HEK293 (cell line): ENCODE results near the gene PPFIA2.

Experiments
- TF ChIP-seq, protein P1 (sequence below): fragments of 450-650 bp; formaldehyde crosslinking; IDR thresholded peaks from 2 replicates; pipeline ENCODE4 v1.5.1; 2016; ENCODE audit warnings: missing biosample characterization, missing genetic modification characterization
- TF ChIP-seq, protein P2 (sequence below): fragments of 450-650 bp; formaldehyde crosslinking; IDR thresholded peaks from 2 replicates; pipeline ENCODE4 v1.5.1; 2016; ENCODE audit warnings: missing biosample characterization, missing genetic modification characterization
- TF ChIP-seq, protein P3 (sequence below): fragments of 450-650 bp; formaldehyde crosslinking; IDR thresholded peaks from 2 replicates; pipeline ENCODE4 v1.5.1; 2016; ENCODE audit warnings: missing biosample characterization, missing genetic modification characterization

DNA sequence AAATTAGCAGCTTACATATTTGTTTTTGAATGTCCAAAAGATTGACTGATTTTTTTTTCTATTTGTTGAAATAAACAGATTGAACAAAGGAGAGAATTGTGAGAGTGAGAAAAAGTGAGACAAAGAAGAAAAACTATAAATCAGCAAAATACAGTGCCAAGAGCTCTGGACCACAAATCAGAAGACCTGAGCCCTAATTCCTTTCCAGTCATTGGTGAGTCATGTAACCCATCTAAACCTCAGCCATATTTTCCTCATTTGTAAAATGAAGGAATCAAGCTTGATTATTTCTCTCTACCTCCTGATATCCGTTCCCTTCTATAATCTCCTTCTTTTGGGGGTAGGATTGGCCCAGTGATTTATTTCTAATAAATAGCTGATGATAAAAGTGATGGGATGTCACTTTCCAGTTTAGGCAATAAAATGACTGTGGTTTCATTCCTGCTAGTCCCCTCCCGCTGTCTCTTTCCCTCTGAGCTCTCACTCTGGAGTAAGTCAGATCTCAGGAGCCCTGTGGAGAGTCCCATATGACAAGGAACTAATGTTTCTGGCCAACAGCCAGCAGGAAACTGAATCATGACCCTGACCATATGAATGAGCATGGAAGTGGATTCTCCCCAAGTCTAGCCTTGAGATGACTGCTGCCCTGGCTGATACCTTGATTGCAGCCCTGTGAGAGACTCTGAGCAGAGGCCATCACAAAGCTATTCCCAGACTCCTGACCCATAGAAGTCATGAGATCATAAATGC is 462.4 kb downstream of the PPFIA2 start:
- TF ChIP-seq, protein P1, sequence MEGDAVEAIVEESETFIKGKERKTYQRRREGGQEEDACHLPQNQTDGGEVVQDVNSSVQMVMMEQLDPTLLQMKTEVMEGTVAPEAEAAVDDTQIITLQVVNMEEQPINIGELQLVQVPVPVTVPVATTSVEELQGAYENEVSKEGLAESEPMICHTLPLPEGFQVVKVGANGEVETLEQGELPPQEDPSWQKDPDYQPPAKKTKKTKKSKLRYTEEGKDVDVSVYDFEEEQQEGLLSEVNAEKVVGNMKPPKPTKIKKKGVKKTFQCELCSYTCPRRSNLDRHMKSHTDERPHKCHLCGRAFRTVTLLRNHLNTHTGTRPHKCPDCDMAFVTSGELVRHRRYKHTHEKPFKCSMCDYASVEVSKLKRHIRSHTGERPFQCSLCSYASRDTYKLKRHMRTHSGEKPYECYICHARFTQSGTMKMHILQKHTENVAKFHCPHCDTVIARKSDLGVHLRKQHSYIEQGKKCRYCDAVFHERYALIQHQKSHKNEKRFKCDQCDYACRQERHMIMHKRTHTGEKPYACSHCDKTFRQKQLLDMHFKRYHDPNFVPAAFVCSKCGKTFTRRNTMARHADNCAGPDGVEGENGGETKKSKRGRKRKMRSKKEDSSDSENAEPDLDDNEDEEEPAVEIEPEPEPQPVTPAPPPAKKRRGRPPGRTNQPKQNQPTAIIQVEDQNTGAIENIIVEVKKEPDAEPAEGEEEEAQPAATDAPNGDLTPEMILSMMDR (tag by site-specific recombination): no peak
- TF ChIP-seq, protein P2, sequence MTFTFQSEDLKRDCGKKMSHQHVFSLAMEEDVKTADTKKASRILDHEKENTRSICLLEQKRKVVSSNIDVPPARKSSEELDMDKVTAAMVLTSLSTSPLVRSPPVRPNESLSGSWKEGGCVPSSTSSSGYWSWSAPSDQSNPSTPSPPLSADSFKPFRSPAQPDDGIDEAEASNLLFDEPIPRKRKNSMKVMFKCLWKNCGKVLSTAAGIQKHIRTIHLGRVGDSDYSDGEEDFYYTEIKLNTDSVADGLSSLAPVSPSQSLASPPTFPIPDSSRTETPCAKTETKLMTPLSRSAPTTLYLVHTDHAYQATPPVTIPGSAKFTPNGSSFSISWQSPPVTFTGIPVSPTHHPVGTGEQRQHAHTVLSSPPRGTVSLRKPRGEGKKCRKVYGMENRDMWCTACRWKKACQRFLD (tag by site-specific recombination): no peak
- TF ChIP-seq, protein P3, sequence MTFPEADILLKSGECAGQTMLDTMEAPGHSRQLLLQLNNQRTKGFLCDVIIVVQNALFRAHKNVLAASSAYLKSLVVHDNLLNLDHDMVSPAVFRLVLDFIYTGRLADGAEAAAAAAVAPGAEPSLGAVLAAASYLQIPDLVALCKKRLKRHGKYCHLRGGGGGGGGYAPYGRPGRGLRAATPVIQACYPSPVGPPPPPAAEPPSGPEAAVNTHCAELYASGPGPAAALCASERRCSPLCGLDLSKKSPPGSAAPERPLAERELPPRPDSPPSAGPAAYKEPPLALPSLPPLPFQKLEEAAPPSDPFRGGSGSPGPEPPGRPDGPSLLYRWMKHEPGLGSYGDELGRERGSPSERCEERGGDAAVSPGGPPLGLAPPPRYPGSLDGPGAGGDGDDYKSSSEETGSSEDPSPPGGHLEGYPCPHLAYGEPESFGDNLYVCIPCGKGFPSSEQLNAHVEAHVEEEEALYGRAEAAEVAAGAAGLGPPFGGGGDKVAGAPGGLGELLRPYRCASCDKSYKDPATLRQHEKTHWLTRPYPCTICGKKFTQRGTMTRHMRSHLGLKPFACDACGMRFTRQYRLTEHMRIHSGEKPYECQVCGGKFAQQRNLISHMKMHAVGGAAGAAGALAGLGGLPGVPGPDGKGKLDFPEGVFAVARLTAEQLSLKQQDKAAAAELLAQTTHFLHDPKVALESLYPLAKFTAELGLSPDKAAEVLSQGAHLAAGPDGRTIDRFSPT (tag by site-specific recombination): no peak
